PC-3 (cell line): ENCODE results near the gene MED22. TPM values are rescaled to one million over a fixed set of nuclear protein-coding genes. Genes with fewer than 3 reads are reported as not detected.

Experiments
- ATAC-seq: fragments of 200-7000 bp; cut with Tn5 transposase; 2 replicates; pipeline ENCODE4 v1.9.1; 2020; ENCODE audit warnings: mild to moderate bottlenecking, moderate library complexity
- BruUV-seq: library from RNA; stranded (reverse); fragments of 400-500 nt; replicated peaks from 2 replicates; lab custom pipeline; 2021; lab: Mats Ljungman, UMichigan
- CTCF ChIA-PET: fragments of 300-600 bp; sonication (Branson Sonifier 250); formaldehyde crosslinking; loops from one replicate; lab custom pipeline; 2022; ENCODE audit warnings: antibody characterized with exemption; lab: Charles Lee
- POLR2A ChIA-PET: fragments of 300-600 bp; sonication (Branson Sonifier 250); formaldehyde crosslinking; loops from one replicate; lab custom pipeline; 2022; ENCODE audit warnings: antibody characterized with exemption; ENCODE audit not compliant: unreplicated experiment; lab: Charles Lee
- DNase-seq: peaks from one replicate; pipeline ENCODE4 v3.0.0-alpha.2; 2015
- H2AFZ ChIP-seq: fragments of 300-600 bp; sonication (generic); 2 replicates; pipeline ENCODE4 v1.6.0; 2016; ENCODE audit warnings: antibody characterized with exemption, low read length
- H3F3A ChIP-seq: fragments of 300-600 bp; sonication (generic); one replicate; pipeline ENCODE4 v1.6.0; 2017; ENCODE audit warnings: antibody characterized with exemption, low read length, control low read depth, mild to moderate bottlenecking; ENCODE audit not compliant: unreplicated experiment
- H3K27ac ChIP-seq: fragments of 300-600 bp; sonication (generic); 2 replicates; pipeline ENCODE4 v1.5.1; 2016; ENCODE audit warnings: mild to moderate bottlenecking, low read length
- H3K27me3 ChIP-seq: fragments of 300-600 bp; sonication (generic); 2 replicates; pipeline ENCODE4 v1.6.1; 2016; ENCODE audit warnings: low read length, mixed read lengths
- H3K36me3 ChIP-seq: fragments of 300-600 bp; sonication (generic); 2 replicates; pipeline ENCODE4 v1.6.1; 2016; ENCODE audit warnings: low read depth, mixed run types, low read length, mixed read lengths
- H3K4me1 ChIP-seq: fragments of 300-600 bp; sonication (generic); 2 replicates; pipeline ENCODE4 v1.5.1; 2016; ENCODE audit warnings: low read length; ENCODE audit not compliant: insufficient read depth
- H3K4me2 ChIP-seq: fragments of 300-600 bp; sonication (generic); 2 replicates; pipeline ENCODE4 v1.6.0; 2016; ENCODE audit warnings: low read length
- H3K4me3 ChIP-seq: fragments of 300-600 bp; sonication (generic); 2 replicates; pipeline ENCODE4 v1.5.1; 2016; ENCODE audit warnings: mild to moderate bottlenecking, low read length, mixed read lengths
- H3K79me2 ChIP-seq: fragments of 300-600 bp; sonication (generic); 2 replicates; pipeline ENCODE4 v1.6.1; 2017; ENCODE audit warnings: low read length, mixed read lengths
- H3K9ac ChIP-seq: fragments of 300-600 bp; sonication (generic); 2 replicates; pipeline ENCODE4 v1.6.0; 2016; ENCODE audit warnings: mild to moderate bottlenecking, low read length
- H3K9me2 ChIP-seq: fragments of 300-600 bp; sonication (generic); replicated peaks from 2 replicates; pipeline ENCODE4 v1.6.1; 2016; ENCODE audit warnings: mixed run types, low read length, mixed read lengths
- H3K9me3 ChIP-seq: fragments of 300-600 bp; sonication (generic); 2 replicates; pipeline ENCODE4 v1.6.1; 2016; ENCODE audit warnings: low read length, mixed read lengths
- H4K20me1 ChIP-seq: fragments of 300-600 bp; sonication (generic); 2 replicates; pipeline ENCODE4 v1.6.1; 2016; ENCODE audit warnings: low read length, mixed read lengths
- EZH2 ChIP-seq: fragments of 300-600 bp; sonication (generic); IDR thresholded peaks from one replicate; pipeline ENCODE4 v1.6.1; 2017; ENCODE audit warnings: antibody characterized with exemption, mild to moderate bottlenecking, low read length; ENCODE audit not compliant: unreplicated experiment
- EZH2phosphoT487 ChIP-seq: fragments of 300-600 bp; sonication (generic); IDR thresholded peaks from 2 replicates; pipeline ENCODE4 v1.6.1; 2018; ENCODE audit warnings: mild to moderate bottlenecking, antibody characterized with exemption, low read length, borderline replicate concordance
- intact Hi-C: fragments of 100-400 bp; cut with micrococcal nuclease; formaldehyde crosslinking; loops from 2 replicates; pipeline ENCODE4 v1.9.0; 2023
- total RNA-seq: library from RNA; depleted of rRNA; stranded (reverse); fragments of >200 nt; gene quantifications from 2 replicates; pipeline ENCODE4 v1.2.3, GENCODE V29; 2014
- TF ChIP-seq, protein P1 (sequence below): fragments of 300-600 bp; sonication (generic); conservative IDR thresholded peaks from 2 replicates; pipeline ENCODE4 v1.5.1; 2017; ENCODE audit warnings: antibody characterized with exemption, low read depth, mild to moderate bottlenecking, low read length

MED22 gene
- total RNA-seq, 1 experiment from 2014 or later, result 20.5 TPM

DNA sequence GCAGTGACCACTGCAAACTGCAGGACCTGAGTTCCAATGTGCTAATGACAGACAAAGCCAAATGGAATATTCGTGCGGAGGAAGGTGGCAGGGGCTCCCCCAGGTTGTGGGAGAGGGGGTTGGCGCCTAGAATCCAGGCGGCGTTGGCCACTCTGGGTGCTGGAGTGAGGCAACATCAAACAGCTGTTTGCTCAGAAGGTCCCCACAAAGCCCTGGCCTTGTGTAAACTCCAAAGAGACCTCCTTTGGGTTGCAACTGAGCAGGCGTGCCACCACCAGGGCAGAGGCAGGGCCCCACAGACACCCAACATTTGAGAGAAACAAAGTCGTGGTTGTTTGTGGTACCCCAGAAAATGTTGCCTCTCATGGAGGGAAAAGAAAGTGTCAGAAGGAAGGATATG, 42.8 kb upstream of the MED22 start:
- intact Hi-C loops, result no loop called here
- no TSS peak for BruUV-seq
- H3K4me1 ChIP-seq, result no peaks in the 10 kb centered on the region
- H3K4me2 ChIP-seq, result no peak overlapping the region
- no peak overlapping the region for H2AFZ ChIP-seq
- H3K9ac ChIP-seq, result no peak overlapping the region
- CTCF ChIA-PET, result no interaction called here
- no peaks in the 10 kb centered on the region for H3K9me2 ChIP-seq
- H3K9me3 ChIP-seq, result no peaks in the 10 kb centered on the region
- no peak overlapping the region for H3K27ac ChIP-seq
- TF ChIP-seq, protein P1, sequence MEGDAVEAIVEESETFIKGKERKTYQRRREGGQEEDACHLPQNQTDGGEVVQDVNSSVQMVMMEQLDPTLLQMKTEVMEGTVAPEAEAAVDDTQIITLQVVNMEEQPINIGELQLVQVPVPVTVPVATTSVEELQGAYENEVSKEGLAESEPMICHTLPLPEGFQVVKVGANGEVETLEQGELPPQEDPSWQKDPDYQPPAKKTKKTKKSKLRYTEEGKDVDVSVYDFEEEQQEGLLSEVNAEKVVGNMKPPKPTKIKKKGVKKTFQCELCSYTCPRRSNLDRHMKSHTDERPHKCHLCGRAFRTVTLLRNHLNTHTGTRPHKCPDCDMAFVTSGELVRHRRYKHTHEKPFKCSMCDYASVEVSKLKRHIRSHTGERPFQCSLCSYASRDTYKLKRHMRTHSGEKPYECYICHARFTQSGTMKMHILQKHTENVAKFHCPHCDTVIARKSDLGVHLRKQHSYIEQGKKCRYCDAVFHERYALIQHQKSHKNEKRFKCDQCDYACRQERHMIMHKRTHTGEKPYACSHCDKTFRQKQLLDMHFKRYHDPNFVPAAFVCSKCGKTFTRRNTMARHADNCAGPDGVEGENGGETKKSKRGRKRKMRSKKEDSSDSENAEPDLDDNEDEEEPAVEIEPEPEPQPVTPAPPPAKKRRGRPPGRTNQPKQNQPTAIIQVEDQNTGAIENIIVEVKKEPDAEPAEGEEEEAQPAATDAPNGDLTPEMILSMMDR, result no peak
- H3F3A ChIP-seq, result no peaks in the 10 kb centered on the region
- no peaks in the 10 kb centered on the region for H3K79me2 ChIP-seq
- POLR2A ChIA-PET, result no interaction called here
- no peaks in the 10 kb centered on the region for H3K27me3 ChIP-seq
- no peaks in the 10 kb centered on the region for H3K36me3 ChIP-seq
- ATAC-seq (no peak), DNase-seq (no peak)
- no peak overlapping the region for H3K4me3 ChIP-seq
- no peaks in the 10 kb centered on the region for H4K20me1 ChIP-seq

DNA sequence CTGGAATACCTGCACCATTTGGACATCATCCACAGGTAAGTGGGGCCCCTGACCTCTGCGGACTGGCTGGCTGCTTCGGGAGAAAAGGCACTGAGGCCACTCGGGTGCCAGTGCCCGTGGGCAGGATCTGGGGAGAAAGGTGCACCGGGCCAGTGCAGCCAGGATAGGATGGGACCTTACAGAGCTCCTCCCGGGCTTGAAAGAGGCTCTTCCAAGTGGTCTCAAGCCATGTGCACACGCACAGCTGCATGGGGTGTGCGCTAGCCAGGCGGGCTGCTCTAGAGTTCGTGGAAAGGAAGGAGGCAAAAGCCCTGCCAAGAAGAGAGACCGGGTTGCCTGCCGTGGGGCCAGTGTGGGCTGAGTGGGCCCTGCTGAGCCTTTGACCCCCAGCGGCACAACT, 41.6 kb upstream of the MED22 start:
- H3K9me3 ChIP-seq, result no peaks in the 10 kb centered on the region
- no peaks in the 10 kb centered on the region for H3K27me3 ChIP-seq
- no peaks in the 10 kb centered on the region for H3K36me3 ChIP-seq
- ATAC-seq (no peak), DNase-seq (no peak)
- POLR2A ChIA-PET, result no interaction called here
- no peak overlapping the region for H3K9ac ChIP-seq
- BruUV-seq, result no TSS peak
- H4K20me1 ChIP-seq, result no peaks in the 10 kb centered on the region
- H2AFZ ChIP-seq, result no peak overlapping the region
- H3K4me1 ChIP-seq, result no peaks in the 10 kb centered on the region
- H3F3A ChIP-seq, result no peaks in the 10 kb centered on the region
- no peaks in the 10 kb centered on the region for H3K9me2 ChIP-seq
- no peak overlapping the region for H3K4me3 ChIP-seq
- intact Hi-C loops, result no loop called here
- no peak overlapping the region for H3K4me2 ChIP-seq
- H3K27ac ChIP-seq, result no peak overlapping the region
- TF ChIP-seq, protein P1, result no peak
- TF ChIP-seq EZH2phosphoT487 (no peak), EZH2 (no peak)
- H3K79me2 ChIP-seq, result no peaks in the 10 kb centered on the region
- CTCF ChIA-PET, result no interaction called here

DNA sequence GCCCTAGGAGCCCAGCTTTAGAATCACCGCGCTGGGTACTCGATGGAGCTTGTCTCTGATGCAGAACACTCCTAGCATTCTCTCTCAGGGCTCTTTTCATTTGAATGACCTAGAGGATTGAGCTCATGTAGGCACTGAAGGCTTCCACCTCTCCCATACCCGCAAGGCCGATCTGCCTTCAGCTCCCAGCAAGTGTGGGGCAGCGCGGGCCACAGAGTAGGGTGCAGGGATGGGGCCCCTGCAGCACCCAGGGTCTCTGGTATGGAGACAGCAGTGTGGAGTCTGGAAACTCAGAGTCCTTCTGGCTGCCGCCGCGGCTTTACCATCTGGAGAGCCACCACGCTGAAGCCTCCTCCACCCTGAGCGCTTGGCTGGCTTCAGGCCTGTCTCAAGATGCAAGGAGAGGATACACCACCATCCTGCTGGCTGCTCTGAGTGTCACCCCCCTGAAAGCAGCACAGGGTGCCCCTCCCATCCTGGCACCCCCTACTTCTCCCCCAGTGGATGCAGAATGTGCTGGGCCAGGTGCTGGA, 41.2 kb upstream of the MED22 start:
- Histone ChIP-seq H3K27ac (no peak overlapping the region), H3K36me3 (no peaks in the 10 kb centered on the region), H3K4me3 (no peak overlapping the region), H2AFZ (no peak overlapping the region), H3K9me3 (no peaks in the 10 kb centered on the region), H3K4me1 (no peaks in the 10 kb centered on the region), H3F3A (no peaks in the 10 kb centered on the region), H3K27me3 (no peaks in the 10 kb centered on the region), H3K79me2 (no peaks in the 10 kb centered on the region), H3K9ac (no peak overlapping the region), H4K20me1 (no peaks in the 10 kb centered on the region), H3K9me2 (no peaks in the 10 kb centered on the region), H3K4me2 (no peak overlapping the region)
- no TSS peak for BruUV-seq
- no peak for TF ChIP-seq EZH2phosphoT487
- no peak for TF ChIP-seq EZH2
- TF ChIP-seq, protein P1, result no peak
- ATAC-seq (no peak), DNase-seq (no peak)
- intact Hi-C loops, result no loop called here
- CTCF ChIA-PET, result no interaction called here
- POLR2A ChIA-PET, result no interaction called here
